Muscle of arm (tissue), 12 donors: Measurements from ENCODE around the gene ST6GALNAC3. TPM values are rescaled to one million over a fixed set of nuclear protein-coding genes. Genes with fewer than 3 reads are reported as not detected.
A peak's percentile ranks its signal among the peaks of the same experiment; 100 is the strongest.
"Not testable (repeated sequence)": the region's sequence is repeated elsewhere in the genome, so short reads cannot be mapped to it uniquely, and the experiment has no call there.

Source experiments
- DNase-seq: peaks from one replicate; pipeline ENCODE4 v3.0.0-alpha.2; 2013
- polyA plus RNA-seq, 12 donors: library from polyadenylated mRNA; unstranded; fragments of 120-200 nt; gene quantifications; one replicate each; pipeline ENCODE4 v1.2.1, GENCODE V29; 2013; ENCODE audit not compliant: insufficient read length in 12 of 12

The ST6GALNAC3 gene
- polyA plus RNA-seq, 12 donors, result 5.0 to 12.7 (median 8.5) TPM; not detected in 1

GRCh38 chr1:76635784-76636183 is 561.2 kb downstream of the ST6GALNAC3 start:
- no peak for DNase-seq

- DNase-seq, result no peak
Observed at GRCh38 chr1:76639181-76639580, 564.6 kb downstream of the ST6GALNAC3 start.

DNA sequence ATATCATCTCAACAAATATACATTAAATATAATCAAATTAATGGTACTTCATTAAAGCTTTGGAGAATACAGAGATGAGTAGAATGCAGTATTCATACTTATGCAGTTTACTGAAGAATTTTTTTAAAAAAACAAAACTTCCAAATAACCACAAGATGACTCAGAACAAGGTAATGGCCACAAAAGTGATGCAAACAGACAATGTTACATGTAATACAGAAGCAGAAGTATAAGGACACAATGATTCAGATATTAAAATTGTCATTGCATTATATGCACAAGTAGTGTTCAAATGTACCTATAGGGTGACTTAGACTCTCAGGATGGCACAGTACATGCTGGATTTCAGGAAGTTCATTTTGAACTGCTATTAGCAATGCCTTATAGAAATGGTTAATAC is 565.5 kb downstream of the ST6GALNAC3 start:
- no peak for DNase-seq

GRCh38 chr1:76640723-76641122 is 566.2 kb downstream of the ST6GALNAC3 start:
- DNase-seq, result no peak

- no peak for DNase-seq
Observed at GRCh38 chr1:76644139-76644538, 569.6 kb downstream of the ST6GALNAC3 start.

- not testable (repeated sequence) for DNase-seq
Observed at GRCh38 chr1:76652860-76653259, 578.3 kb downstream of the ST6GALNAC3 start.

- no peak for DNase-seq
Observed at GRCh38 chr1:76657623-76658022, 583.1 kb downstream of the ST6GALNAC3 start.

DNA sequence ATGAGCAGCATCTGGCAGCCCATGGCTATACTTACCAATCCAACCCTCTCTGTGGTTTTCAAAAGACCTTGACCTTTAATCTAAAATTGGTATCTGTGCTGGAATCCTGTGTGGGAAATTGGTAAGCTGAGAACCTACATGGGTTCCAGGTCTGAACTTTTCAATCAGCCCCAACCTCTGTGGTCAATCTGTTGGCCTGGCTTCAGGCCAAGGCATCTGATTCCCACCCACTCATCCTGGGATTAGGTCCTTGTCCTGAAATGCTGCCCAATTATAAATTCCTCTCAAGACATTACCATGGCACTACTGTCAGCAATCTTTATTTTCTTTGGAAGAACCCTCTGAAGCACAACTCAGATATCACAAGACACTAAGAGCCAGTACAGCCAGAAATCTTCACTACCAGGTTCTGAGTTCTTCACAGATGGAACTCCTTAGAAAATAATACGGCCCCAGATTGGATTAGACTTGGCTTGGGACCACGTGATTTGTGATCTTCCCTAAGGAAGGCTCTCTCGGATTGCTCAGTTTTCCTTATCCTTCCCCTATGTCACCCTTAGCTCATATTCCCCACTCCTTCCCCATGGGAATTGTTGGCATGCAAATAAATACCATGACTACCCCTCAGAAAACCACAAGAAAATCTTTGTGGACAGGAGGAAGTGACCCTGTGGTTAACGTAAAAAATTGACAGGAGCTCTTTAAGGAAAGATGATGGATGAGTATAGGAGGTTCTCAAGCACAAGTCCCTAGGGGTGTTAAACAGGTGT is 584.8 kb downstream of the ST6GALNAC3 start:
- no peak for DNase-seq

DNA sequence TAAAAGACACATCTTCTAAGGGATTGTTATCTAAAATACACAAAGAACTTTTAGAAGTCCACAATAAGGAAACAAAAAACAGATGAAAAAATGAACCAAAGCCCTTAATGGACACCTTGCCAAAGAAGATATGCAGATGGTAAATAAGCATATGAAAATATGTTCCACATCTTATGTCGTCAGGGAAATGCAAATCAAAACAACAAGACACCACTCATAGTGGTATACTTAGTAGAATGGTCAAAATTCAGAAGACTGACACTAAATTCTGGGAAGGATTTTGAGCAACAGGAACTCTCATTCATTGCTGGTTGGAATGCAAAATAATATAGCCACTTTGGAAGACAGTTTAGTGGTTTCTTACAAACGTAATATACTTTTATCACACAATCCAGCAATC is 587.0 kb downstream of the ST6GALNAC3 start:
- no peak for DNase-seq

GRCh38 chr1:76666499-76666898 is 592.0 kb downstream of the ST6GALNAC3 start:
- DNase-seq, result peak; percentile 1

DNA sequence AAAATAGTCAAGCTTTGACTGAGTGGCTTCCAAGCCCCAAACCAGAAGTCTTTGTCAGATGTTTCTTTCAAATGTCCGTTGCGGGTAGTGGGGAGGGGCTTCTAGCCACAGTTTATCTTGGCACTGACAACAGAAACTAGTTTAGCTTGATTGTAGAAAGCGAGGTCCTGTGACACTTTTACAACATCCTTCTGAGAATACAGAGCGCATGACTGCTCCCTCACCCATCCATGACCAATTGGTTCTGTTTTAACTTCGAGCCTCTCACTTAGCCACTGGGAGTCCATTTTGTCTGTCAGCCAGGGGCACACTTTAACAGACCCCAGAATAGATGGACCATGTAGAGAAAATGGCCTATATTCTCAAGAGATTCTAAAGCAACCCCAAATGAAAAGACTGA is 593.5 kb downstream of the ST6GALNAC3 start:
- DNase-seq, result no peak

DNA sequence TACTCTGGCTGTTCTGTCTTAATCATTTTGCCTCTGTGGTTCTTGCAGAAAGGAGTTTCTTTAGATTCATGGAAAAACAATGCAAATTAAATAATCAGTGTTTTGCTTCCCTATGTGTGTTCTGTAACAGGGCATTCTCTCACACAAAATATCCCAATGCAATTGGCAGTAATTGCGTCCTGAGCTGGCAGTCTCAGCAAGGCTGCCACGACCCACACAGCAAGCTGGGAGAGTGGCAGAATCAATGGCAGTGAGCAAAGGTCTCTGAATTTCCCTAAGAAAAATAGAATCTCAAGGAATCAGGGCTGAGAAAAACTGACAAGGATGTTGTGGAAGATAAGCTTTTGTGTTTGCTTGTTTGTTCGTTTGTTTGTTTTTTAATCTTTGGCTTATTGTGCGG is 594.6 kb downstream of the ST6GALNAC3 start:
- no peak for DNase-seq

DNA sequence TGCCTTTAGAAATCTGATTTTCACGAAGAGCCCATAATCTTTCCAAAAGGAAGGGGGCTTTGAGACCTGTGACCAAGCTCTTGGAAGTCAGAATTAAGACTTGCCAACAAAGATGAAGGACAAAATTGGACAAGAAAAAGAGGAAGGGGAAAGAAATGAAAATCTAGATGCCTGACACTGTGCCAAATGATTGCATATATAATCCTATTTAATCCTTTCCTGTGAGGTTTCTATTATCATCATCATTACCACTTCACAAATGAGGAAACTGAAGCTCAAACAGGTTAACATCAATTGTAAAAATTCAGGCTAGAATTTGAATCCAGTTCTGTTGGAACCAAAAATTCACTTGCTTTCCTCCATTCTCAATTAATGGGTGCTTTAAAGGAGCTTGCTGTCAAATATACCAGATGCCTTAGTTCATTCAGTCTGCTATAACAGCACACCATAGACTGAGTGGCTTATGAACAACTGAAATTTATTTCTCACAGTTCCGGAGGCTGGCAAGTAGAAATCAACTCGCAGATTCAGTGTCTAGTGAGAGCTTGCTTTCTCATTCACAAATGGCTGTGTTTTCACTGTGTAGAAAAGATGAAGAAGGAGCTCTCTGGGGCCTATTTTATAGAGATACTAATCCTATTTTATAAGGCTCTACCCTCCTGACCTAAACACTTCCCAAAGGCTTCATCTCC is 595.2 kb downstream of the ST6GALNAC3 start:
- no peak for DNase-seq

DNA sequence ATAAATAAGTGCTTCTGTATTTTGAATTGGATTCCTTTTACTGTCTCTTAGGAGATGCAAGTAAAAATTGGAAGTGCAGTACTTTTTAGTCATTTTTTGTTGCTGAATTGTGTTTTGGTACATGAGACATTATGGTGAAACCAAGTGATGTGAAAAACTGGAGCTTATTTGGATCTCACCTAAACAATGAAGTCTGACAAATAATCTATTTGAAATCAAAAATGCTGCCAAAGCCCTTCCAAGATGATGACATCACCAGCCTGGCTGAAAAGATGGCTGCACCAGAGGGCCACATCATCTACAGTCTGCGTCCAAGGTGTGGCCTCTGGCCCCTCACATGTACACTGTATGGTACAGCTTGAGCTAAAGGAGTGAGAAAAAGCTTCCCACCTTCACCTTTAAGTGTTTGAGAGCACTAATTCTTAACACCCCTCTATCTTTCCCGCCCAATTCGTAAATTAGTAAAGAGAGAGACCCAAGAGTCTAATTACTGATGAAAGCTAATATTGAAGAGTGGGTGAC is 600.2 kb downstream of the ST6GALNAC3 start:
- no peak for DNase-seq

DNA sequence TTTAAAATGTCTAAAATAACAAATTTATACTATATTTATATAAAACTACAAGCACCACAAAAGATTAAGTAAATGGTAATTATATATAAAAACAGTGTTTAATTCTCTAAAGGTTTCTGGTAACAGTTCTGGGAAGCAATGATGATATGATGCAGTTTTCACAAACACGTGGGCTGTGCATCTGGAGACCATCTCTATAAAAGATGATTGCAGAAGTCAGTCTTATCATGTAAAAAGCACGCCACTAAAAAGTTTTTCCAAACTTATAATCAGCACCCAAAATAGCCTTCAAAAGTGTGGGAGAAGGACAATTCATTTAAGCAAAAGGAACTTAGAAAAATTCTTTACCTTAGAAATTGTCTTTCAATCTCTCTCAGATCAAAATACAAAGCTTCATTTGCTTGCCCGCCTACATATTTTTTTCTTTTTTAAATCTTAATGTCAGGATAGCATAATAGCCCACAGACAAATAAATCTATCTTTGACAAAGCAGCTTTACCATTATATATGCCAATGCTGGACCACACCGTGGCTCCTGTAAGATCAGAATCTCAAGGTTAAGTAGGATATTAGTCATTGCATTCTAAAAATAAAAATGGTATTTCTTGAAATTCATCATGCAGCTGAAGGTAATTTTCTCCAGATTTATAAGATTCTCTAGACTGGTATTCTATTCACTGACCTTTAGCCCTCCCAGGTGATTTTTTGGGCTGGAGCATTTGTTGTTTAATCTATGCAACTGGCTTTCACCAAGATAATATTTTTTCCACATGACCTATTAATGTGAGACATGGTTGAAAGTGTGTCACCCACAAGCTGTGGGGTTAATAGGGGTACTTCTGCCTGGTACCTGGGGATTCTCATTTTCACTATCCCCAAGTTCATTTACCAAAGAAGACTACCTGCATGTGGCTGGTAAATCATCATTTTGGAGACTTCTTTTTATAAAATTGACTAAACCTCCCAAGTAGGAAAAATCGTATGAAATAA is 603.2 kb downstream of the ST6GALNAC3 start:
- DNase-seq, result no peak

- no peak for DNase-seq
Observed at GRCh38 chr1:76679534-76680152, 605.1 kb downstream of the ST6GALNAC3 start.

DNA sequence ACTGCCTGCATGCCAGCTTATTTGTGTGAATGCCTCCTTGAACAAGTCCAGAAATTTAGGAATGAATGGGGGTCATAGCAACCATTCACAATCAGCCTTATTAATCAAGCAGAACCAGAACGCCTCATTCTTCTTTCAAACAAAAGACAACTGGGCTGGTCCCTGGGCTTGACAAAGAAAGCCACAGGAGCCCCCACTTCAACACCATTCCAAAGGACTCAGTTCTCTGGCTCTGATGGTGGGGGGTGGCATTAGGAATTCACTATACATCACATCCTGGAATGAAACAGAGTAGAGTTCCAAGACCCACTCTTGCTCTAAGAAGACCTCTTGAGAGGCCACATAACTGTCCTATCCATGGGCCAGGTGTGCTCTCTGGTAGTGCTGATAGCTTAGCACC is 606.1 kb downstream of the ST6GALNAC3 start:
- no peak for DNase-seq

DNA sequence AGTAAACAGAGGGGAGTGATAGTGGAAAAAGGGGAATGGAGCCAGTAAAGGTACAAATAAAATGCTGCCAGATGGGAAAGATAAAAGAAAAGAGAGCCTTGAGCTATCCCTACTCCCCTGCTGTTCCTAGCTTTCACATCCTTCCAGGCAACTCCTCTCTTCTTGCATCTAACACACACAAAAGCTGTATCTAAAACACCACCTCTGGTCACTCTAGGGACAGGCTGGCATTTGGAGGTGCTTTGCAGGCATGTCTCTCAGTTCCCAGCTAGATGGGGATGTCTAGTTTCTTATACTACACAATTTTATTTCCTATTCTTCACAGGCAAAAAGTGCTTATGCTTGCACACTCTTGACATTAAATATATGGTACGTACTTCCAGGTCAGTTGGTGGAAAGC is 607.6 kb downstream of the ST6GALNAC3 start:
- DNase-seq, result no peak
